Loucy (cell line): ENCODE results near the gene SLC44A2.
"Not testable (repeated sequence)": the region's sequence is repeated elsewhere in the genome, so short reads cannot be mapped to it uniquely, and the experiment has no call there.

Source experiments
- H2AFZ ChIP-seq: fragments of 200-600 bp; sonication (generic); 2 replicates; pipeline ENCODE4 v1.6.0; 2016; ENCODE audit warnings: antibody characterized with exemption, mild to moderate bottlenecking, low read length, moderate library complexity
- H3F3A ChIP-seq: fragments of 200-600 bp; 2 replicates; pipeline ENCODE4 v1.6.0; 2016; ENCODE audit warnings: antibody characterized with exemption, low read depth, mild to moderate bottlenecking
- H3K27me3 ChIP-seq: fragments of 200-600 bp; sonication (generic); 2 replicates; pipeline ENCODE4 v1.6.1; 2014; ENCODE audit warnings: low read length, mild to moderate bottlenecking; ENCODE audit not compliant: insufficient read depth, poor library complexity, severe bottlenecking
- H3K36me3 ChIP-seq: fragments of 200-600 bp; sonication (generic); 2 replicates; pipeline ENCODE4 v1.6.1; 2016; ENCODE audit warnings: low read length; ENCODE audit not compliant: insufficient read depth
- H3K4me1 ChIP-seq: fragments of 200-600 bp; sonication (generic); 2 replicates; pipeline ENCODE4 v1.5.1; 2014; ENCODE audit warnings: low read length, mild to moderate bottlenecking; ENCODE audit not compliant: insufficient read depth, poor library complexity, severe bottlenecking
- H3K4me2 ChIP-seq: fragments of 200-600 bp; sonication (generic); 2 replicates; pipeline ENCODE4 v1.6.0; 2014; ENCODE audit warnings: antibody characterized with exemption, low read length, low read depth, mild to moderate bottlenecking; ENCODE audit not compliant: poor library complexity, severe bottlenecking
- H3K4me3 ChIP-seq: fragments of 200-600 bp; sonication (generic); 2 replicates; pipeline ENCODE4 v1.5.1; 2014; ENCODE audit warnings: low read length, mild to moderate bottlenecking, mixed read lengths; ENCODE audit not compliant: poor library complexity, severe bottlenecking
- H3K79me2 ChIP-seq: fragments of 200-600 bp; sonication (generic); 2 replicates; pipeline ENCODE4 v1.6.1; 2014; ENCODE audit warnings: low read length; ENCODE audit not compliant: insufficient read depth
- H3K9ac ChIP-seq: fragments of 200-600 bp; sonication (generic); 2 replicates; pipeline ENCODE4 v1.6.0; 2014; ENCODE audit warnings: mild to moderate bottlenecking, low read depth, low read length, moderate library complexity; ENCODE audit not compliant: poor library complexity, severe bottlenecking
- H3K9me2 ChIP-seq: fragments of 200-600 bp; sonication (generic); replicated peaks from 2 replicates; pipeline ENCODE4 v1.6.1; 2016; ENCODE audit warnings: low read depth, low read length, mixed read lengths
- H3K9me3 ChIP-seq: fragments of 200-600 bp; sonication (generic); 2 replicates; pipeline ENCODE4 v1.6.1; 2014; ENCODE audit warnings: mild to moderate bottlenecking, antibody characterized with exemption, low read length, low read depth; ENCODE audit not compliant: insufficient read depth
- H4K20me1 ChIP-seq: fragments of 200-600 bp; sonication (generic); 2 replicates; pipeline ENCODE4 v1.6.0; 2014; ENCODE audit warnings: antibody characterized with exemption, low read length, mild to moderate bottlenecking; ENCODE audit not compliant: insufficient read depth, poor library complexity, severe bottlenecking
- EZH2phosphoT487 ChIP-seq: fragments of 200-600 bp; IDR thresholded peaks from 2 replicates; pipeline ENCODE4 v1.6.1; 2018; ENCODE audit warnings: antibody characterized with exemption, mild to moderate bottlenecking, moderate library complexity, borderline replicate concordance
- TF ChIP-seq, protein P1 (sequence below): fragments of 200-600 bp; sonication (generic); conservative IDR thresholded peaks from 2 replicates; pipeline ENCODE4 v1.5.1; 2014; ENCODE audit warnings: mild to moderate bottlenecking, antibody characterized with exemption, low read length

The SLC44A2 gene

DNA sequence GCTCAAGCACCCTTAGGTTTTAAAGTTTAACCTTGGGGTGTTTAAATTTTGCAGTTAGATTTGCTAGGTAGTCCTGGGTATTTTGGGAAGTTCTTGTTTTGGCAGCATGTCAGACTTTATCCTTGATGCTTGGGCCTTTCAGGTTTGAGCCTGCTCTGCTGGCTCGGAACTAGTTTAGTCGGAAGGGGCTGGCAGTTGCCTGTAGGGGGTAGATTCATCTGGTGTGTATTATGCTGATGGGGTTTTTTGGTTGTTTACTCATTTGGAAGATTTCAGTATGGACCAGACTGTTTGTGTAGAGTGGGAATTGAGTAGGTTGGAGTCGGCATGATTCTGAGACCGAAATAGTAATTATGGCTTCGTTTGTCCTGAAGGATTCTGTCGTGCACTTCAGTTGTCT is 43.9 kb downstream of the SLC44A2 start:
- Histone ChIP-seq H3K36me3 (peaks cover 71% of the 10 kb centered on the region), H3K4me2 (no peak overlapping the region), H3F3A (no peaks in the 10 kb centered on the region), H3K79me2 (peaks cover 96% of the 10 kb centered on the region), H3K4me1 (no peaks in the 10 kb centered on the region), H3K9ac (no peak overlapping the region), H3K9me3 (no peaks in the 10 kb centered on the region), H3K9me2 (no peaks in the 10 kb centered on the region), H4K20me1 (peaks cover 89% of the 10 kb centered on the region), H2AFZ (no peak overlapping the region), H3K4me3 (no peak overlapping the region), H3K27me3 (no peaks in the 10 kb centered on the region)
- TF ChIP-seq EZH2phosphoT487: no peak
- TF ChIP-seq, protein P1, sequence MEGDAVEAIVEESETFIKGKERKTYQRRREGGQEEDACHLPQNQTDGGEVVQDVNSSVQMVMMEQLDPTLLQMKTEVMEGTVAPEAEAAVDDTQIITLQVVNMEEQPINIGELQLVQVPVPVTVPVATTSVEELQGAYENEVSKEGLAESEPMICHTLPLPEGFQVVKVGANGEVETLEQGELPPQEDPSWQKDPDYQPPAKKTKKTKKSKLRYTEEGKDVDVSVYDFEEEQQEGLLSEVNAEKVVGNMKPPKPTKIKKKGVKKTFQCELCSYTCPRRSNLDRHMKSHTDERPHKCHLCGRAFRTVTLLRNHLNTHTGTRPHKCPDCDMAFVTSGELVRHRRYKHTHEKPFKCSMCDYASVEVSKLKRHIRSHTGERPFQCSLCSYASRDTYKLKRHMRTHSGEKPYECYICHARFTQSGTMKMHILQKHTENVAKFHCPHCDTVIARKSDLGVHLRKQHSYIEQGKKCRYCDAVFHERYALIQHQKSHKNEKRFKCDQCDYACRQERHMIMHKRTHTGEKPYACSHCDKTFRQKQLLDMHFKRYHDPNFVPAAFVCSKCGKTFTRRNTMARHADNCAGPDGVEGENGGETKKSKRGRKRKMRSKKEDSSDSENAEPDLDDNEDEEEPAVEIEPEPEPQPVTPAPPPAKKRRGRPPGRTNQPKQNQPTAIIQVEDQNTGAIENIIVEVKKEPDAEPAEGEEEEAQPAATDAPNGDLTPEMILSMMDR: no peak

DNA sequence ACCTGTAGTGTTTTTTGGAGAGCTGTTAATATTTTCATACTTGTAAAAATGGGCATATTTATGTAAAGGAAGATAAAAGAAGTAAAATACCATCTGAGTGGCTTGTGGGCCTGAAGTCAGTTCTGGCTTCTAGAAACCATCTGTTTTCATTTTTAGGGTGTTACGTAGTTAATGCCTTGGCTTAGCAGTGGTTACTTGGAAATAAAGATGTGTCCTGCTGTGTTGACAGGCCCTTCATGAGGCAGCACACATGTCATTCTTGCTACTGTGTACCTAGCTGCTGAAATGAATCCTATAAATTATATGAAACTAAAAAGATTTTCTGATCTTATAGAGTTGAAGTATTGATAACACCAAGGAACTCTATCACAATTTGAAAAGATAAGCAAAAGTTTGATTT is 44.8 kb downstream of the SLC44A2 start:
- peaks cover 95% of the 10 kb centered on the region for H4K20me1 ChIP-seq
- no peak for TF ChIP-seq EZH2phosphoT487
- TF ChIP-seq, protein P1: no peak
- no peak overlapping the region for H2AFZ ChIP-seq
- no peaks in the 10 kb centered on the region for H3K9me2 ChIP-seq
- H3F3A ChIP-seq: no peaks in the 10 kb centered on the region
- H3K9ac ChIP-seq: no peak overlapping the region
- H3K4me2 ChIP-seq: no peak overlapping the region
- H3K4me3 ChIP-seq: no peak overlapping the region
- H3K79me2 ChIP-seq: peaks cover 96% of the 10 kb centered on the region
- H3K27me3 ChIP-seq: no peaks in the 10 kb centered on the region
- H3K4me1 ChIP-seq: no peaks in the 10 kb centered on the region
- no peaks in the 10 kb centered on the region for H3K9me3 ChIP-seq
- H3K36me3 ChIP-seq: peaks cover 80% of the 10 kb centered on the region

DNA sequence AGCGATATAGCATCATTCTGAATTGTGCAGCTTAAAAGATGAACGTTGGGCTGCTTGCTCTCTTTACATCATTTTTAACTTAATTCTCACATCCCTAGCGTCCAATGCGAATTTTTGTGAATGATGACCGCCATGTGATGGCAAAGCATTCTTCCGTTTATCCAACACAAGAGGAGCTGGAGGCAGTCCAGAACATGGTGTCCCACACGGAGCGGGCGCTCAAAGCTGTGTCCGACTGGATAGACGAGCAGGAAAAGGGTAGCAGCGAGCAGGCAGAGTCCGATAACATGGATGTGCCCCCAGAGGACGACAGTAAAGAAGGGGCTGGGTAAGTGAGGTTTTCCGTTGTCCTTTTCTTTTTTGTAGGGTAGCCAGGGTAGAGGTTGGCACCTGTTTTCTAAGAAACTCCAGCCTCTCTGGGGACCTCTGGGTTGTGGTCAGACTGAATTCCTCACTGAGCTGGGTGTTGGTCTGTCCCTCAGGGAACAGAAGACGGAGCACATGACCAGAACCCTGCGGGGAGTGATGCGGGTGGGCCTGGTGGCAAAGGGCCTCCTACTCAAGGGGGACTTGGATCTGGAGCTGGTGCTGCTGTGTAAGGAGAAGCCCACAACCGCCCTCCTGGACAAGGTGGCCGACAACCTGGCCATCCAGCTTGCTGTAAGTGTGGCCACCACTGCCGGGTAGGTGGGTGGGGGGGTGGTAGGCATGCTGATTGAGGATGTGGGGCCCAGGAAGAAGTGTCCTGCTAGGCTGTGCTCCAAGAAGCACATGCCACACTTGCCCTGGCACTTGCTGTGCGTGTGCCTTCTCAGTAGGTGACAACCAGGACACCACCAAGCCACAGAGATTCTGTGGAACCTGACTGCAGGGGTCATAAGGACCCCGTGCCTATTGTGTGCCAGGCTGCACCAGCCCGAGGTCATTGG is 45.8 kb downstream of the SLC44A2 start:
- peaks cover 95% of the 10 kb centered on the region for H3K79me2 ChIP-seq
- H3K4me2 ChIP-seq: no peak overlapping the region
- no peaks in the 10 kb centered on the region for H3K4me1 ChIP-seq
- H3K9me3 ChIP-seq: no peaks in the 10 kb centered on the region
- peaks cover 91% of the 10 kb centered on the region for H4K20me1 ChIP-seq
- peaks cover 86% of the 10 kb centered on the region for H3K36me3 ChIP-seq
- no peaks in the 10 kb centered on the region for H3K27me3 ChIP-seq
- no peaks in the 10 kb centered on the region for H3K9me2 ChIP-seq
- TF ChIP-seq, protein P1: no peak
- no peak for TF ChIP-seq EZH2phosphoT487
- H2AFZ ChIP-seq: no peak overlapping the region
- H3K9ac ChIP-seq: no peak overlapping the region
- H3F3A ChIP-seq: no peaks in the 10 kb centered on the region
- no peak overlapping the region for H3K4me3 ChIP-seq

DNA sequence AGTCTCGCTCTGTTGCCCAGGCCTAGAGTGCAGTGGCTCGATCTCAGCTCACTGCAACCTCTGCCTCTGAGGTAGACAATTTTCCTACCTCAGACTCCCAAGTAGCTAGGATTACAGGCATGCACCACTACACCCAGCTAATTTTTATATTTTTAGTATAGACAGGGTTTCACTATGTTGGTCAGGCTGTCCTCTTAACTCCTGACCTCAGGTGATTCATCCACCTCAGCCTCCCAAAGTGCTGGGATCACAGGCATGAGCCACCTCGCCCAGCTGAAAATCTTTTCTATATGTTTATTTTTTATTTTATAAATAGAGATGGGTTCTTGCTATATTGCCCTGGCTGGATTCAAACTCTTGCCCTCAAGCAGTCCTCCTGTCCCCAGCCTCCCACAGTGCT is 46.6 kb downstream of the SLC44A2 start:
- peaks cover 86% of the 10 kb centered on the region for H4K20me1 ChIP-seq
- not testable (repeated sequence) for H3K9me2 ChIP-seq

DNA sequence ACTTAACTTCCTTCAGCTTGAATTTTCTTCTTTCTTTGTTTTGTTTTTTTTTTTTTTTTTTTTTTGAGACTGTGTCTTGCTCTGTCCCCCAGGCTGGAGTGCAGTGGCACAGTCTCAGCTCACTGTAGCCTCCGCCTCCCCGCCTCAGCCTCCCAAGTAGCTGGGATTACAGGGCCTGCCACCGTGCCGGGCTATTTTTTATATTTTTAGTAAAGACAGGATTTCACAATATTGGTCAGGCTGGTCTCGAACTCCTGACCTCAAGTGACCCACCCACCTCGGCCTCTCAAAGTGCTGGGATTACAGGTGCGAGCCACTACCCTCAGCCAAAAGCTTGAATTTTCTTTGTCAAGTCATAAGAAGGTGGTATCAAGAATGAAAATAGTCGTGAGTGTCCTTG is 49.9 kb downstream of the SLC44A2 start:
- Histone ChIP-seq H3K79me2 (peaks cover 74% of the 10 kb centered on the region), H3K36me3 (peaks cover 94% of the 10 kb centered on the region), H4K20me1 (peaks cover 84% of the 10 kb centered on the region)
- not testable (repeated sequence) for H3F3A ChIP-seq, H3K9me3 ChIP-seq, H3K9me2 ChIP-seq, H3K4me3 ChIP-seq, H3K9ac ChIP-seq, H3K4me2 ChIP-seq, H3K27me3 ChIP-seq, H3K4me1 ChIP-seq, H2AFZ ChIP-seq

More for the DNA sequence above, 46.6 kb downstream of the SLC44A2 start:
- not testable (repeated sequence) for H3K4me3 ChIP-seq, H3K27me3 ChIP-seq, H2AFZ ChIP-seq, H3K4me2 ChIP-seq, H3K9ac ChIP-seq, H3K9me3 ChIP-seq, H3K4me1 ChIP-seq, H3F3A ChIP-seq
- H3K79me2 ChIP-seq: peaks cover 90% of the 10 kb centered on the region
- H3K36me3 ChIP-seq: peaks cover 83% of the 10 kb centered on the region
